ENCODE results near the gene FBXO2.

FBXO2 gene

GRCh38 chr1:11613347-11613746, 40.9 kb downstream of the FBXO2 start:
- TF ChIP-seq OSR1 (CRISPR knock-in tag; IDR thresholded peaks at IDR 0.05) (no peak), SNAI2 (CRISPR knock-in tag; IDR thresholded peaks at IDR 0.05) (no peak), CREB5 (CRISPR knock-in tag; IDR thresholded peaks at IDR 0.05; ENCODE audit: low read depth) (no peak), CSDC2 (CRISPR knock-in tag; IDR thresholded peaks at IDR 0.05) (no peak), TCF4 (CRISPR knock-in tag; IDR thresholded peaks at IDR 0.05; ENCODE audit: borderline replicate concordance) (no peak), ZNF565 (CRISPR knock-in tag; conservative IDR thresholded peaks at IDR 0.05; ENCODE audit: low read depth) (no peak), ZC3H10 (CRISPR knock-in tag; IDR thresholded peaks at IDR 0.05) (no peak), ZFP30 (CRISPR knock-in tag; IDR thresholded peaks at IDR 0.05) (no peak), ISL1 (CRISPR knock-in tag; IDR thresholded peaks at IDR 0.05) (no peak), ARNTL (CRISPR knock-in tag; IDR thresholded peaks at IDR 0.05; ENCODE audit: borderline replicate concordance, low read depth) (no peak), ZNF70 (CRISPR knock-in tag; IDR thresholded peaks at IDR 0.05) (no peak), PATZ1 (CRISPR knock-in tag; IDR thresholded peaks at IDR 0.05; ENCODE audit: borderline replicate concordance) (no peak), TSHZ2 (CRISPR knock-in tag; IDR thresholded peaks at IDR 0.05) (no peak), ESRRG (CRISPR knock-in tag; IDR thresholded peaks at IDR 0.05) (no peak), BACH2 (CRISPR knock-in tag; IDR thresholded peaks at IDR 0.05; ENCODE audit: borderline replicate concordance) (no peak), PPARA (CRISPR knock-in tag; IDR thresholded peaks at IDR 0.05; ENCODE audit: borderline replicate concordance) (no peak)
- no peak for ATAC-seq

- no peak for ATAC-seq
Observed at GRCh38 chr1:11611638-11612327, 42.4 kb downstream of the FBXO2 start.

GRCh38 chr1:11610629-11611180, 43.5 kb downstream of the FBXO2 start:
- no peak for ATAC-seq
- TF ChIP-seq ZC3H10 (CRISPR knock-in tag; IDR thresholded peaks at IDR 0.05) = no peak
- no peak for TF ChIP-seq ZFP30 (CRISPR knock-in tag; IDR thresholded peaks at IDR 0.05)
- TF ChIP-seq BACH2 (CRISPR knock-in tag; IDR thresholded peaks at IDR 0.05; ENCODE audit: borderline replicate concordance) = no peak
- TF ChIP-seq ESRRG (CRISPR knock-in tag; IDR thresholded peaks at IDR 0.05) = no peak
- no peak for TF ChIP-seq POU6F1 (CRISPR knock-in tag; IDR thresholded peaks at IDR 0.05; ENCODE audit: borderline replicate concordance, low read depth)
- no peak for TF ChIP-seq ARNTL (CRISPR knock-in tag; IDR thresholded peaks at IDR 0.05; ENCODE audit: borderline replicate concordance, low read depth)
- TF ChIP-seq PPARA (CRISPR knock-in tag; IDR thresholded peaks at IDR 0.05; ENCODE audit: borderline replicate concordance) = no peak
- TF ChIP-seq TCF4 (CRISPR knock-in tag; IDR thresholded peaks at IDR 0.05; ENCODE audit: borderline replicate concordance) = no peak
- TF ChIP-seq ISL1 (CRISPR knock-in tag; IDR thresholded peaks at IDR 0.05) = no peak
- TF ChIP-seq ZNF565 (CRISPR knock-in tag; conservative IDR thresholded peaks at IDR 0.05; ENCODE audit: low read depth) = no peak
- no peak for TF ChIP-seq CSDC2 (CRISPR knock-in tag; IDR thresholded peaks at IDR 0.05)
- no peak for TF ChIP-seq TSHZ2 (CRISPR knock-in tag; IDR thresholded peaks at IDR 0.05)
- no peak for TF ChIP-seq CREB5 (CRISPR knock-in tag; IDR thresholded peaks at IDR 0.05; ENCODE audit: low read depth)
- TF ChIP-seq ZFP3 (CRISPR knock-in tag; IDR thresholded peaks at IDR 0.05) = no peak

More at GRCh38 chr1:11611638-11612327, 42.4 kb downstream of the FBXO2 start:
- TF ChIP-seq PATZ1 (CRISPR knock-in tag; IDR thresholded peaks at IDR 0.05; ENCODE audit: borderline replicate concordance) = no peak
